ENCODE results near the gene TRIO.

Gene TRIO

GRCh38 chr5:14171046-14171445, 27.9 kb downstream of the TRIO start:
- no peak for DNase-seq

DNA sequence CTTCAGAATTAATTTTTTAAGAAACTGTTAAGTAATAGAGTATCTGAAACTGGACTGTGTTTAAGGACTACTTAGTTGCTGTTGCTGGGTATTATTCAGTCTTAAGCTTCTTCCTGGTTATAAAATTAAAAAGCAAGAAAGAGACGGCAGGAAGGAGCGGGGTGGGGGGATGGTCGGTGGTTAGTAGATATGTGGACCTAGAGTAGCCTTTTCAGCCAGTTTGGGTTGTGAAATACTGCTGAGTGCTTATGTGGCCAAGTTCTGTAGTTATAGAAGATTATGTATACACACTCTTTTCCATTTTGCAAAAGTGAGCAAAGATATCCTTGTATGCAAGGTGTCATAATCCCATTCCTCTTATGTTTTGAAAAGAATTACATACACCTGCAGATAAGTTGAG, 28.5 kb downstream of the TRIO start:
- no peak for DNase-seq

DNA sequence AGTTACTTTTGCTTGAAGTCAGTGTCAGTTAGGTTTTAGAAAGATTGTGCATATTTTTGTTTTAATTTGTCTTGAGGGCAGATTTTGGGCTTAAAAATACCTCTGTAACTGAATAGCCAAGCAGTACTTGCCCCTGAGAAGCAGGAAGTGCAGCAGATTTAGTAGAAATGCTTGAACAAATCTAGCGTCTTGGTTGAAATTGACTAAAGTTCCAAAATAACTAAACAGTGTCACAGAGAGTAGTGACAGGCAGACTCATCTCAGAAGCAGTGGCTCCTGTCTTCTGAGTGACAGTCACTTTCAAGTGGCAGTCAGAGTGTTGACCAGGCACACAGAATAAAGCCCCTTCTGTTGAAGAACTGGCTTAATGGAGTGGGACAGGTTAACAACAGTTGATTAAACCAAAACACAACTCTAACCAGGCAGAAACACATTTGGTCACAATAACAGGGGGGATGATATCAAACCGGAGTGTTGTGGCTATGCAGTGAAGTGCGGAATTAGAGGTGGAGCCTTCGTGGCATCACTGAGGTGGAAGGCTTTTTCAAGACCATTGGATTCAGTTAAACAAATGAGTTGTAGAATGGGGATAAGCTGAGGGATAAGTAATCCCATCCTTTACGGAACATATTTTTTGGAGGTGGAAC, 29.1 kb downstream of the TRIO start:
- no peak for DNase-seq

GRCh38 chr5:14173377-14174229, 30.5 kb downstream of the TRIO start:
- DNase-seq: no peak

GRCh38 chr5:14174230-14174636, 31.1 kb downstream of the TRIO start:
- no peak for DNase-seq

GRCh38 chr5:14175381-14175780, 32.2 kb downstream of the TRIO start:
- DNase-seq: no peak

GRCh38 chr5:14176888-14177287, 33.7 kb downstream of the TRIO start:
- DNase-seq: no peak

- no peak for DNase-seq
Observed at GRCh38 chr5:14177634-14178033, 34.5 kb downstream of the TRIO start.

GRCh38 chr5:14178091-14178490, 34.9 kb downstream of the TRIO start:
- DNase-seq: no peak

- DNase-seq: no peak
Observed at GRCh38 chr5:14178671-14179211, 35.6 kb downstream of the TRIO start.

DNA sequence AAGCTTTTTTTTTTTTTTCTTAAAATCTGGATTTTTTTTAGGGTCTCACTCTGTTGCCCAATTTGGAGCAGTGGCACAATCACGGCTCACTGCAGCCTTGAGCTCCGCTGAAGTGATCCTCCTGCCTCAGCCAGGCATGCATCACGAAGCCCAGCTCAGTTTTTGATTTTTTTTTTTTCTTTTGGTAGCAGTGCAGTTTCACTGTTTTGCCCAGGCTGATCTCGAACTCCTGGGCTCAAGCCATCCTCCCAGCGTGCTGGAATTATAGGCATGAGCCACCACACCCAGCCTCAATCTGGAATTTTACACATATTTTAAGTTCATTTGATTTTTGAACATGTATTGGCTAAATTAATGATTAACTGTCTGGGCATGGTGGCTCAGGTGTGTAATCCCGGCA, 36.3 kb downstream of the TRIO start:
- DNase-seq: no peak

GRCh38 chr5:14180437-14180836, 37.3 kb downstream of the TRIO start:
- DNase-seq: no peak

DNA sequence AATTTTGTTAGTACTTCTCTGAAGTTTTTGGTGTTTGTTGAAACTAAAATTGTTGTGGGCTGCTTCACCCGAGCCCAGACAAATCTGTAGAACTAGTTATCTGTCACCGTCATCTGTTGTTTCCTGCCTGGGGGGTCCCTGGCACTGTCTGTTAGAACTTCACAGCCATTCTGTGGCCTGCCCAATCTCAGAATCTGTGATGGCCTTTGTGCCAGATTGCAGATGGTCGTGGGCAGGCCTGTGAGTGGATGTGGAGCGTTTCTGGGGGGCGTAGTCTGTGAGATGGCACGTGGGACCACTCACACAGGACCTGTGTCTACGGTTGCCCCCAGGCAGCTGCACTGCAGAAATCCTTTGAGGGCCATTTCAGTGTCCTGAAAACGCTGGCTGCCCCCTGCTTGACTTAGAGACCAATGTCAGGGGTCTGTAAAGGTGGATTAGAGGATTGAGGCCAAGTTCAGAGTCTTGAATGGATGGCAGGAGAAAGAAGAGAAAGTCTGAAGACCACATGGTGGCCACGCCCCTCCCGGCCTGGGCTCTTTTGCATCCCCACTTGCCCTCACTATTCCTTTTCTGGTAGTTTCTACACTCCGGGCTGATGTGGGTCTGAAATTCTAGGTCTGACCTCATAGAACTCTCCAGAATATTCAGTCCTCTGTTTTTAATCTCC, 38.3 kb downstream of the TRIO start:
- DNase-seq: no peak

DNA sequence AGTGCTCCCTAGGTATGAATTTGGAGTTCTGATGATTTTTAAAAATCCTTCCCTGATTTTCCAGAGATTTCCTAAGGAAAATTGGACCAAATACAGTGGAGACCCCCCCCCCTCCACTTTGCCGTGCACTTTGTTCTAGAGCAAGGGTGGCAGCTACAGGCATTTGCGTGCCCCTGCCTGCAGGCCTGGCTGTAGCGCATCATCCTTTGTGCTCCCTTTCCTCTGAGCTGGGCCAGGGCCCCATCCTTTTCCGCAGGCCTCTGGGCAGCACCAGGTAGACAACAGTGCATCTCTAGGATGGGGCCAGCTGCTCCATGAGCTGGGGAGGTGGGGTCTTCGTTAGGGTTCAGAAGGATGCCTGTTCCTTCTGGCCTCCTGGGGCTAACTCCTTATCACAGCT, 39.6 kb downstream of the TRIO start:
- no peak for DNase-seq

GRCh38 chr5:14183187-14183939, 40.2 kb downstream of the TRIO start:
- DNase-seq: no peak

DNA sequence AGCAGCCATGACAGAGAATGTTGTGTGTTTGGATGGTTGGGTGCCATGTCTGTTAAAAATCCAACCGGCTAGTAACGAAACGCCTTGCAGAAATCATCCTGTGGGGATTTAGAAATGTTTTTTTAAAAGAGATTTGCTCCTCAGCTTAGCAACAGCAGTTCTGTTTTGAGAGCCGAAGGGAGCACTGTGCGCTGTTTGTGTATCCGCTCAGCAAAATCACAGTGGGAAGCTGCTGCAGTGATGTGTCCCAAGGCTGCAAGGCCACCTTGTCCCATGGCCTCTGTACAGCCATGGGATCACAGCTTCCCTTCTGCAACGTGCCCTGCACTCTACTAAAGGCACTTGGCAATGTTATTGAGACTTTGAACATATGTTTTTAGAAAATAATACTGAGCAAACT, 40.9 kb downstream of the TRIO start:
- DNase-seq: no peak

- no peak for DNase-seq
Observed at GRCh38 chr5:14184725-14185124, 41.6 kb downstream of the TRIO start.

GRCh38 chr5:14185326-14186058, 42.4 kb downstream of the TRIO start:
- DNase-seq: peak; percentile 52

- no peak for DNase-seq
Observed at GRCh38 chr5:14186059-14186830, 43.1 kb downstream of the TRIO start.

DNA sequence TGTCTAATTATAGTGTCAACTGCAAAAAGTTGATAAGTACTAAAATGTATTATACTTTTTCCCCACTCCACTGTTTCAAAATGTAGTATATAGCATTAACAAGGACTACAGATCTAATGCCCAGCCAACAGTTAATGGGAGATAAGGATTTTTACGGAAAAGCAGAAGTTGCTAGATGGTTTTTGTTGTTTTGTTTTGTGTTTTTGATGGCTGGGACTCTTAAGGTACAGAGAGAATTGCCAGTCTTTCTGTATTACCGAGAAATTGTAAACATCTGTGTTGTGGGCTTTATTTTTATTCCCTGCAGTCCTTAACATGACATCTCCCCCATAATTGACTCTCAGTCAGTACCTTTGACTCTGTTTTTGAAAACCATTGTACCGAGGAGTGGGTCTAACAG, 44.0 kb downstream of the TRIO start:
- DNase-seq: no peak

DNA sequence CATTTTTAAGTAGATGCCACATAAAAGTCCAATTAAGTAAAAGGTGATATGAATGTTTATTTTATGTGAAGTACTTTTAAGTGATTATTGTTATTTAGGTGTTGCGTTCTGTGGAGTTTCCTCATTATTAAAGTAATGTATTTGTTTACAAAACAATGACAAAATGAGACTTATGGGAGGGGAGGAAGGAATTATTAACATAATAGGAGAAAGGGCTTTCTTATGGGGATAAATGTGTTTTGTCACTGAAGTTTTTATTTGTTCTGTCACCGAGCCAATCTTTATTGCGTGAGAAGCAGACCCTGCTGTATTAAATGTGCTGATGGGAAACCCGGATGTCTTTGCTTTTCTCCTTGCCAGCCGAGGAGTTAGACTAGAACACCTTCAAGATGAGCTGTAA, 44.5 kb downstream of the TRIO start:
- no peak for DNase-seq
